HG03060 (cell line): ENCODE results near the gene TCIRG1.

Experiments
- ATAC-seq: cut with Tn5 transposase; IDR thresholded peaks from one replicate; pipeline ENCODE4 v1.9.1; 2021; ENCODE audit warnings: low read depth, moderate number of reproducible peaks; ENCODE audit not compliant: unreplicated experiment

Gene TCIRG1

GRCh38 chr11:68004551-68005335, 34.1 kb upstream of the TCIRG1 start:
- no peak for ATAC-seq

- ATAC-seq = no peak
Measured at GRCh38 chr11:68006606-68007166, 32.1 kb upstream of the TCIRG1 start.

- no peak for ATAC-seq
Measured at GRCh38 chr11:68007498-68008380, 31.1 kb upstream of the TCIRG1 start.

GRCh38 chr11:68008381-68009337, 30.2 kb upstream of the TCIRG1 start:
- ATAC-seq = no peak

GRCh38 chr11:68009391-68010089, 29.3 kb upstream of the TCIRG1 start:
- no peak for ATAC-seq

- no peak for ATAC-seq
Measured at GRCh38 chr11:68010090-68011041, 28.5 kb upstream of the TCIRG1 start, which contains the start of gene ALDH3B1. Gene ALDH3B1, plus strand, starts transcription at chr11:68010327. Its CDS starts 4,971 bp downstream, at chr11:68015298.

GRCh38 chr11:68011051-68011943, 27.5 kb upstream of the TCIRG1 start:
- no peak for ATAC-seq

- ATAC-seq = no peak
Measured at GRCh38 chr11:68012044-68012842, 26.6 kb upstream of the TCIRG1 start.

GRCh38 chr11:68012843-68013610, 25.8 kb upstream of the TCIRG1 start:
- no peak for ATAC-seq

GRCh38 chr11:68013611-68014156, 25.1 kb upstream of the TCIRG1 start:
- ATAC-seq = no peak

- no peak for ATAC-seq
Measured at GRCh38 chr11:68014157-68014946, 24.5 kb upstream of the TCIRG1 start.

GRCh38 chr11:68014947-68015447, 23.8 kb upstream of the TCIRG1 start:
- ATAC-seq = no peak

GRCh38 chr11:68015467-68015866, 23.4 kb upstream of the TCIRG1 start:
- ATAC-seq = no peak

- no peak for ATAC-seq
Measured at GRCh38 chr11:68016161-68016903, 22.5 kb upstream of the TCIRG1 start.
